Right lobe of liver (tissue), 4 donors: Measurements from ENCODE around the gene SLC6A20.

Experiments
- CTCF ChIP-seq, 4 donors: fragments of 200-600 bp in 3 of 4; fragments of 450-650 bp in 1 of 4; IDR thresholded peaks; one replicate each; pipeline versions ENCODE4 v1.5.1 to v1.8.0; 2016 to 2022; ENCODE audit warnings: antibody characterized with exemption in 4 of 4, mild to moderate bottlenecking in 2 of 4
- POLR2A ChIP-seq: fragments of 450-650 bp; IDR thresholded peaks from one replicate; pipeline ENCODE4 v1.6.1; 2017; ENCODE audit warnings: antibody characterized with exemption, mild to moderate bottlenecking
- donor health status: DM: no; HTN: no; CAD: no.
- donor health status: DM: no; HTN: no; CAD: no.
- donor health status: DM: no; HTN: yes; CAD: no.

- TF ChIP-seq CTCF (IDR thresholded peaks at IDR 0.05) (no peak), POLR2A (no peak)
These were observed 21.6 kb upstream of the SLC6A20 start for GRCh38 chr3:45817831-45818522.
